DMS 273 (cell line): Measurements from ENCODE around the gene TFRC.
"Not testable (repeated sequence)": the region's sequence is repeated elsewhere in the genome, so short reads cannot be mapped to it uniquely, and the experiment has no call there.

ENCODE experiments used
- DNase-seq: peaks from one replicate; lab custom pipeline; 2025; ENCODE audit not compliant: unreplicated experiment; lab: John Stamatoyannopoulos, UW

Gene TFRC

GRCh38 chr3:196007744-196008335 lies 74.0 kb downstream of the TFRC start:
- DNase-seq: no peak

- DNase-seq: not testable (repeated sequence)
Measured at GRCh38 chr3:196005338-196005737, 76.6 kb downstream of the TFRC start.

GRCh38 chr3:196004359-196005052 lies 77.4 kb downstream of the TFRC start:
- DNase-seq: not testable (repeated sequence)

- no peak for DNase-seq
Measured at GRCh38 chr3:196003611-196004010, 78.3 kb downstream of the TFRC start.

- not testable (repeated sequence) for DNase-seq
Measured at GRCh38 chr3:196002721-196003120, 79.2 kb downstream of the TFRC start.

GRCh38 chr3:196001240-196001639 lies 80.7 kb downstream of the TFRC start:
- DNase-seq: not testable (repeated sequence)

GRCh38 chr3:196000360-196000950 lies 81.4 kb downstream of the TFRC start:
- not testable (repeated sequence) for DNase-seq

GRCh38 chr3:195999896-196000295 lies 82.0 kb downstream of the TFRC start:
- DNase-seq: no peak
